PC-3 (cell line): Measurements from ENCODE around the gene VPS35L. TPM values are rescaled to one million over a fixed set of nuclear protein-coding genes. Genes with fewer than 3 reads are reported as not detected.
A peak's percentile ranks its signal among the peaks of the same experiment; 100 is the strongest.

Experiments used
- ATAC-seq: fragments of 200-7000 bp; cut with Tn5 transposase; 2 replicates; pipeline ENCODE4 v1.9.1; 2020; ENCODE audit warnings: mild to moderate bottlenecking, moderate library complexity
- BruUV-seq: library from RNA; stranded (reverse); fragments of 400-500 nt; replicated peaks from 2 replicates; lab custom pipeline; 2021; lab: Mats Ljungman, UMichigan
- CTCF ChIA-PET: fragments of 300-600 bp; sonication (Branson Sonifier 250); formaldehyde crosslinking; loops from one replicate; lab custom pipeline; 2022; ENCODE audit warnings: antibody characterized with exemption; lab: Charles Lee
- POLR2A ChIA-PET: fragments of 300-600 bp; sonication (Branson Sonifier 250); formaldehyde crosslinking; loops from one replicate; lab custom pipeline; 2022; ENCODE audit warnings: antibody characterized with exemption; ENCODE audit not compliant: unreplicated experiment; lab: Charles Lee
- DNase-seq: peaks from one replicate; pipeline ENCODE4 v3.0.0-alpha.2; 2015
- H2AFZ ChIP-seq: fragments of 300-600 bp; sonication (generic); 2 replicates; pipeline ENCODE4 v1.6.0; 2016; ENCODE audit warnings: antibody characterized with exemption, low read length
- H3F3A ChIP-seq: fragments of 300-600 bp; sonication (generic); one replicate; pipeline ENCODE4 v1.6.0; 2017; ENCODE audit warnings: antibody characterized with exemption, low read length, control low read depth, mild to moderate bottlenecking; ENCODE audit not compliant: unreplicated experiment
- H3K27ac ChIP-seq: fragments of 300-600 bp; sonication (generic); 2 replicates; pipeline ENCODE4 v1.5.1; 2016; ENCODE audit warnings: mild to moderate bottlenecking, low read length
- H3K27me3 ChIP-seq: fragments of 300-600 bp; sonication (generic); 2 replicates; pipeline ENCODE4 v1.6.1; 2016; ENCODE audit warnings: low read length, mixed read lengths
- H3K36me3 ChIP-seq: fragments of 300-600 bp; sonication (generic); 2 replicates; pipeline ENCODE4 v1.6.1; 2016; ENCODE audit warnings: low read depth, mixed run types, low read length, mixed read lengths
- H3K4me1 ChIP-seq: fragments of 300-600 bp; sonication (generic); 2 replicates; pipeline ENCODE4 v1.5.1; 2016; ENCODE audit warnings: low read length; ENCODE audit not compliant: insufficient read depth
- H3K4me2 ChIP-seq: fragments of 300-600 bp; sonication (generic); 2 replicates; pipeline ENCODE4 v1.6.0; 2016; ENCODE audit warnings: low read length
- H3K4me3 ChIP-seq: fragments of 300-600 bp; sonication (generic); 2 replicates; pipeline ENCODE4 v1.5.1; 2016; ENCODE audit warnings: mild to moderate bottlenecking, low read length, mixed read lengths
- H3K79me2 ChIP-seq: fragments of 300-600 bp; sonication (generic); 2 replicates; pipeline ENCODE4 v1.6.1; 2017; ENCODE audit warnings: low read length, mixed read lengths
- H3K9ac ChIP-seq: fragments of 300-600 bp; sonication (generic); 2 replicates; pipeline ENCODE4 v1.6.0; 2016; ENCODE audit warnings: mild to moderate bottlenecking, low read length
- H3K9me2 ChIP-seq: fragments of 300-600 bp; sonication (generic); replicated peaks from 2 replicates; pipeline ENCODE4 v1.6.1; 2016; ENCODE audit warnings: mixed run types, low read length, mixed read lengths
- H3K9me3 ChIP-seq: fragments of 300-600 bp; sonication (generic); 2 replicates; pipeline ENCODE4 v1.6.1; 2016; ENCODE audit warnings: low read length, mixed read lengths
- H4K20me1 ChIP-seq: fragments of 300-600 bp; sonication (generic); 2 replicates; pipeline ENCODE4 v1.6.1; 2016; ENCODE audit warnings: low read length, mixed read lengths
- EZH2 ChIP-seq: fragments of 300-600 bp; sonication (generic); IDR thresholded peaks from one replicate; pipeline ENCODE4 v1.6.1; 2017; ENCODE audit warnings: antibody characterized with exemption, mild to moderate bottlenecking, low read length; ENCODE audit not compliant: unreplicated experiment
- EZH2phosphoT487 ChIP-seq: fragments of 300-600 bp; sonication (generic); IDR thresholded peaks from 2 replicates; pipeline ENCODE4 v1.6.1; 2018; ENCODE audit warnings: mild to moderate bottlenecking, antibody characterized with exemption, low read length, borderline replicate concordance
- intact Hi-C: fragments of 100-400 bp; cut with micrococcal nuclease; formaldehyde crosslinking; loops from 2 replicates; pipeline ENCODE4 v1.9.0; 2023
- total RNA-seq: library from RNA; depleted of rRNA; stranded (reverse); fragments of >200 nt; gene quantifications from 2 replicates; pipeline ENCODE4 v1.2.3, GENCODE V29; 2014
- TF ChIP-seq, protein P1 (sequence below): fragments of 300-600 bp; sonication (generic); conservative IDR thresholded peaks from 2 replicates; pipeline ENCODE4 v1.5.1; 2017; ENCODE audit warnings: antibody characterized with exemption, low read depth, mild to moderate bottlenecking, low read length

VPS35L gene
- total RNA-seq, 1 experiment from 2014 or later = 2.9 TPM

DNA sequence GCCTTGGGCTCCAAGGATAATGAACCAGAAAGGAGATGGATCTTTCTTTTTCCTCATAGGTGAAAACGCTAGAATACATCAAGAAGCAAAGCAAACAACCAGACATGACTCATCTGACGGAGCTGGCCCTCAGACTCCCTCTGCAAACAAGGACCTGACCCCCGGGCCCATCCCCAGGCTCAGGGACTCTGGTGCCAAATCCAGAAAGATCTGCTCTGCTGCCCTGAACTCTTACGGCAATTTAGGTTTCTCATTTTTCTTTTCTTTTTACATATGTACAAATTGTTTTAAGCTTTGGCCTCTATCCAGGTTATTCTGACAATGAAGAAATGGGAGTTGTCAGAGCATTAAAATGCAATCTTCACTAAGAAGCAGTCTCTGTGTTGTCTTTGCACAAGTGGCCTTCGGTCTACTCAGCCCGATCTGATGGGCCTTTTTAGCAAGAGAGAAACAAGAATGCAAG, 144.8 kb downstream of the VPS35L start:
- Histone ChIP-seq H3K9ac (0 out of 2 replicates have a peak overlapping the region, but pooled peaks have one; percentile 5), H3K79me2 (0 out of 2 replicates have a peak, but pooled peaks cover 4% of the 10 kb centered on the region), H3K4me2 (peak overlapping the region; percentile 58), H3K36me3 (peaks cover 17% of the 10 kb centered on the region; the same call in 1 of the 2 replicates), H4K20me1 (no peaks in the 10 kb centered on the region), H3F3A (no peaks in the 10 kb centered on the region), H3K27ac (peak overlapping the region; percentile 65), H3K9me2 (no peaks in the 10 kb centered on the region), H3K4me3 (no peak overlapping the region), H3K27me3 (no peaks in the 10 kb centered on the region), H3K9me3 (no peaks in the 10 kb centered on the region), H3K4me1 (peaks cover 45% of the 10 kb centered on the region), H2AFZ (no peak overlapping the region)
- ATAC-seq (peak; percentile 88), DNase-seq (peak; percentile 77)
- CTCF ChIA-PET = no interaction called here
- intact Hi-C loops = loop anchor here (2.0 kb wide), 1 partner anchor 16 kb away; no protein-coding TSS in a partner anchor
- no peak for TF ChIP-seq EZH2
- TF ChIP-seq EZH2phosphoT487 = no peak
- TF ChIP-seq, protein P1, sequence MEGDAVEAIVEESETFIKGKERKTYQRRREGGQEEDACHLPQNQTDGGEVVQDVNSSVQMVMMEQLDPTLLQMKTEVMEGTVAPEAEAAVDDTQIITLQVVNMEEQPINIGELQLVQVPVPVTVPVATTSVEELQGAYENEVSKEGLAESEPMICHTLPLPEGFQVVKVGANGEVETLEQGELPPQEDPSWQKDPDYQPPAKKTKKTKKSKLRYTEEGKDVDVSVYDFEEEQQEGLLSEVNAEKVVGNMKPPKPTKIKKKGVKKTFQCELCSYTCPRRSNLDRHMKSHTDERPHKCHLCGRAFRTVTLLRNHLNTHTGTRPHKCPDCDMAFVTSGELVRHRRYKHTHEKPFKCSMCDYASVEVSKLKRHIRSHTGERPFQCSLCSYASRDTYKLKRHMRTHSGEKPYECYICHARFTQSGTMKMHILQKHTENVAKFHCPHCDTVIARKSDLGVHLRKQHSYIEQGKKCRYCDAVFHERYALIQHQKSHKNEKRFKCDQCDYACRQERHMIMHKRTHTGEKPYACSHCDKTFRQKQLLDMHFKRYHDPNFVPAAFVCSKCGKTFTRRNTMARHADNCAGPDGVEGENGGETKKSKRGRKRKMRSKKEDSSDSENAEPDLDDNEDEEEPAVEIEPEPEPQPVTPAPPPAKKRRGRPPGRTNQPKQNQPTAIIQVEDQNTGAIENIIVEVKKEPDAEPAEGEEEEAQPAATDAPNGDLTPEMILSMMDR = no peak
- no TSS peak for BruUV-seq
- POLR2A ChIA-PET = no interaction called here

DNA sequence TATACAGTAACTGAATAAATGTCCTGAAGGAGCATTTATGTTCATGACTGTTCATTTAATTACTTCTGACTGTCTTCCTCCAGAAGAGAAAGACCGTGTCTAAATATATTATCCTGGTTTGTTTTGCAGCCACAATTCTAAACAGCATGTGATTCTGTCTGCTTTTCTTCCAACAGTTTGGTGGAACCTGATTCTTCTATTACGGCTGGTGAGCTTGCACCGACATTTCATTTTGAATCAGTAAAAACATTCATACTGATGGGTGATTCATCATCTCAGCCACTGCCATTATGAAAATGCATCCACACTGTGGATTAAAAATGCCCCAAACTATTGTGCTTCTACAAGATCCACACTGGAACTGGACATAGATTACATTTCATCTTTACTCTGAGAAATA, 145.6 kb downstream of the VPS35L start:
- DNase-seq (no peak), ATAC-seq (0 out of 2 replicates have a peak, but pooled peaks have one; percentile 6)

More for the DNA sequence above, 145.6 kb downstream of the VPS35L start:
- Histone ChIP-seq H3K4me1 (peaks cover 42% of the 10 kb centered on the region), H3K4me3 (no peak overlapping the region), H3K9me3 (no peaks in the 10 kb centered on the region), H3K36me3 (peaks cover 17% of the 10 kb centered on the region; the same call in 1 of the 2 replicates), H4K20me1 (no peaks in the 10 kb centered on the region), H3K9me2 (no peaks in the 10 kb centered on the region), H3K9ac (0 out of 2 replicates have a peak overlapping the region, but pooled peaks have one; percentile 5), H3K79me2 (0 out of 2 replicates have a peak, but pooled peaks cover 4% of the 10 kb centered on the region), H3F3A (no peaks in the 10 kb centered on the region), H3K27me3 (no peaks in the 10 kb centered on the region), H3K4me2 (peak overlapping the region; percentile 58), H3K27ac (peak overlapping the region; percentile 65), H2AFZ (no peak overlapping the region)
- intact Hi-C loops = loop anchor here (2.0 kb wide), 1 partner anchor 16 kb away; no protein-coding TSS in a partner anchor
- ChIA-PET CTCF (no interaction called here), POLR2A (no interaction called here)
- no TSS peak for BruUV-seq
- TF ChIP-seq EZH2 (no peak), EZH2phosphoT487 (no peak)
- TF ChIP-seq, protein P1 = no peak
